LNCaP clone FGC (cell line): ENCODE measurements around the gene RALY.

ENCODE experiments used
- DNase-seq: peaks from one replicate; pipeline ENCODE4 v3.0.0-alpha.2; 2011; ENCODE audit warnings: low read depth
- H3K4me3 ChIP-seq: 2 replicates; pipeline ENCODE4 v1.5.1; 2011; ENCODE audit warnings: mild to moderate bottlenecking, low read depth, low read length, control low read depth
- TF ChIP-seq, protein P1 (sequence below): IDR thresholded peaks from 2 replicates; pipeline ENCODE4 v1.5.1; 2012; ENCODE audit warnings: mild to moderate bottlenecking; ENCODE audit not compliant: control insufficient read depth, insufficient read depth; ENCODE audit errors: extremely low read depth

Gene RALY

DNA sequence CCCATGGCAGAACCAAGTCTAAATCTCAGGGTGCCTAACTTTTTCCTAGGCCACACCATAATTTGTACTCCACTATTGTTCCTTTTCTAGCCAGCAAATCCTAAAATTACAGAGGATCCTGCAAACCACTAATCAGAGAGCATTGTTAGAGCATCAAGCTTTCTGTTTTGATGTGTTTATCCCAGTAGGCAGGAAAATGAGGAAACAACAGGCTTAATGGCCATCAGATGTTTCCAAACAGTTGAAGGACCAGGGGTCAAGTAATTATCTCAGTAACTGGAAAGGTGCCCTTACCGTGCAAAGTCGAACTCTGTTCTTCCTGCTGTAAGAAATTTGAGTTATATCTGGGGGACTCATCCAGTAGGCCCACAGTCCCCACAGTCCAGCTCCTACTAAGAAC is 58.7 kb downstream of the RALY start:
- DNase-seq, result no peak
- TF ChIP-seq, protein P1, sequence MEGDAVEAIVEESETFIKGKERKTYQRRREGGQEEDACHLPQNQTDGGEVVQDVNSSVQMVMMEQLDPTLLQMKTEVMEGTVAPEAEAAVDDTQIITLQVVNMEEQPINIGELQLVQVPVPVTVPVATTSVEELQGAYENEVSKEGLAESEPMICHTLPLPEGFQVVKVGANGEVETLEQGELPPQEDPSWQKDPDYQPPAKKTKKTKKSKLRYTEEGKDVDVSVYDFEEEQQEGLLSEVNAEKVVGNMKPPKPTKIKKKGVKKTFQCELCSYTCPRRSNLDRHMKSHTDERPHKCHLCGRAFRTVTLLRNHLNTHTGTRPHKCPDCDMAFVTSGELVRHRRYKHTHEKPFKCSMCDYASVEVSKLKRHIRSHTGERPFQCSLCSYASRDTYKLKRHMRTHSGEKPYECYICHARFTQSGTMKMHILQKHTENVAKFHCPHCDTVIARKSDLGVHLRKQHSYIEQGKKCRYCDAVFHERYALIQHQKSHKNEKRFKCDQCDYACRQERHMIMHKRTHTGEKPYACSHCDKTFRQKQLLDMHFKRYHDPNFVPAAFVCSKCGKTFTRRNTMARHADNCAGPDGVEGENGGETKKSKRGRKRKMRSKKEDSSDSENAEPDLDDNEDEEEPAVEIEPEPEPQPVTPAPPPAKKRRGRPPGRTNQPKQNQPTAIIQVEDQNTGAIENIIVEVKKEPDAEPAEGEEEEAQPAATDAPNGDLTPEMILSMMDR, result no peak

DNA sequence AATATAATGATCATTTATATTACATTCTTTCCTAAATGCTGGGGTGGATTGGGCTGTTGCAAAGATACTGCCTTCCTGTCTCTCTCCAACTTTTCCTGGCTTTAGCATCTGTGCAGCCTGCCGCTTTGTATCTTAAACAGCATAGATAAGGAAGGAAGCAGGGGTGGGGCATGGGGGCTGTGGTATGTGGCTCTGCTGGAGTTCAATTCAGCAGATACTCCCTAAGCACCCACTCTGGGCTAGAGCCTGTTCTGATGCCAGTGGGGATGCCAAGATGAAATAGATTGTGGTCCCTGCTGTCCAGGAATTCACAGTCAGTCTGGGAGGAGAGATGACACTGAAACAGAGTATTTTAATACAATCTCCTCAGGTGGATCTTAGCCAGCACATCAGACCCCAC is 61.6 kb downstream of the RALY start:
- DNase-seq, result no peak
- TF ChIP-seq, protein P1, result no peak
- H3K4me3 ChIP-seq, result no peak overlapping the region

More for the DNA sequence above, 58.7 kb downstream of the RALY start:
- H3K4me3 ChIP-seq, result no peak overlapping the region

DNA sequence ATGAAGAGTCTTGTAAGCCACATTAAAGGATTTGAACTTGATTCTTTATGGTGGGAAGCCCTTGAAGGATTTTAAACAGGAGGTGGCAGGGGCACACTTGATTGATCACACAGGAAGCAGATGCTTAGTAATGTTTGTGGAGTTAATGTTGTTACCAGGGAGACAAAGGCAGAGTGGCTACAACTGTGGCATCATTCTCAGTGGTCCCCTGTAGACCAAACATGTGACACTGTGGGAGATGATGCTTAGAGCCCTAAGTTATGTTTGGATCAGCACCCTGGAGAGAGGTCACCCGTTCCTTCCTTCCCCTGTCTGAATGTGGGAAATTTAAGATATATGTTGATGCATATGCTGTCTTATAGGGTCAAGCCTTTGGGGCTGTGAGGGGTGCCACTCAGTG is 65.1 kb downstream of the RALY start:
- DNase-seq, result no peak
- H3K4me3 ChIP-seq, result no peak overlapping the region
- TF ChIP-seq, protein P1, result no peak

DNA sequence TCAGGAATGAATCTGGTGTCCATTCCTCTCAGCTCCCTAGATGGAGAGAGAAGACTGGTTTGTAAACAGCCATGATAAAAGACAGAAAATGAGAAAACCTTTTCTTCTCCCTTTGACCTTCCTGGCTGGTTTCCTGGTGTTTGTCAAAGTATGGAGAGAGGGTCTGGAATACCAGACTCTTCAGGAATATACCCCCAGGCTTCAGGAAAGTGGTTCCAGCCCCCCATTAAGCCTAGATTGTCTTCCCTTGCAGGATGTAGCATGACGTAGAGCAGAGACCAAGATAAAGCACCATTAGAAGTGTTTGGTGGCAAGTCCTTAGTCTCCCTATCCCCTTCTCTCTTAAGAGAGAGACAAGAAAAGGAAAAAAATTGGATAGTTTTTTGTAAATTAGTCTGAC is 67.3 kb downstream of the RALY start:
- DNase-seq, result no peak
- TF ChIP-seq, protein P1, result no peak
- no peak overlapping the region for H3K4me3 ChIP-seq

DNA sequence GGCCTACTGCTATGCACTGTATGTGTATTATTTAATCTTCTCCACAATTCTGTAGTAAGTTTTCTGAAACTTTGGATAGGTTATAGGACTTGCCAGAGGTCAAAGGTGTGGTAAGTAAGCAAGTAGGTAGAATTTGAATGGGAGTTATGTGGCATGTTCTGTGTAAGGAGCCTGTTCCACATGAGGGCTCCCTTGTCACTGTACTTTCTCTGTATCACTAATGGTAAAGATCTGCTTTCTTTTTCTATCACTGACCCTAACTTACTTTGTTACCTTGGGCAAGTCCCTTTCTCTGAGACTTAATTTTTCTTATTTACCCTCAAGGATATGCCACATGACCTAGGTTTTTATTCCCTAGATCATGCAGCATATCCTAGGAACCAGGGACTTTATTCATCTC is 68.0 kb downstream of the RALY start:
- H3K4me3 ChIP-seq, result no peak overlapping the region
- no peak for DNase-seq
- TF ChIP-seq, protein P1, result no peak

DNA sequence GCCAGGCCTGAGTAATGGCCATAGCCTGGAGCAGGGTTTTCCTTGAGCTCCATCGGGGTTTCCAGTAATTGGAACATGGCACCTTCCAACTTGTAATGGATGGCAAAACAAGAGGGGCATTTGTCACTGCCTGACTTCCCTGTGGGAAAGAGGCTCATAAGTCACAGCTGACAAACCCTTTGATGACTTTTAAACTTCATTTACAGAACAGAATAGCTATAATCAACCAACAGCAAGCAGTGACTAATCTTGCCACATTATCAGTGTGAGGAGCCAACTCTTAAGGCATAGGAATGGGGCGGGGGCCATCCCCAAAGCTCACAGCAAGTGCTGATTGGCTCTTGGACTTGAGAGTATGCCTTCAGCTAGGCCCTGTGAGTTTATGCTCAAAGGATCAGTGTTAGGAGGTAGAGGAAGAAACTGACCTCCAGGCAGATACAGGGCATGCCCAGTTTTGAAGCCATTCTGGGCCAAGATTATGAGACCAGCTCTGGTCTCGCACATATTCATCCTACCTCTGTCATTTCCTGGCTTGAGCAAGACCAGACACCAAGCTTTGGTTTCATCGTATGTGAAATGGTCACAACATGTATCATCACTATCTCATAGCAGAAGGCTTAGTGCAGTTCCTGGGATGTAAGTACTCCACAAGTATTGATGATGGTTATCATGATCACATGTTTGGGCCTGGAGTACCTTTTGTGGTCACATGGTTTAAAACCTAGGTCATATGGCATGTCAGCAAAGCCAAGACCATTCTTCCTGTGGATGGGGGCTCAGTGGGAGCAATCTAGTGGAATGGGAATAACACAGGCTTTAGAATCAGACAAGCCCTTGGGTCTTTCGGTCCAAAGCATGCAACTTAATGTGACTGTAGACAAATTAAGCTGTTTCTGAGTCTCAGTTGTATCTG is 69.1 kb downstream of the RALY start:
- DNase-seq, result no peak
- TF ChIP-seq, protein P1, result no peak
- H3K4me3 ChIP-seq, result no peak overlapping the region

DNA sequence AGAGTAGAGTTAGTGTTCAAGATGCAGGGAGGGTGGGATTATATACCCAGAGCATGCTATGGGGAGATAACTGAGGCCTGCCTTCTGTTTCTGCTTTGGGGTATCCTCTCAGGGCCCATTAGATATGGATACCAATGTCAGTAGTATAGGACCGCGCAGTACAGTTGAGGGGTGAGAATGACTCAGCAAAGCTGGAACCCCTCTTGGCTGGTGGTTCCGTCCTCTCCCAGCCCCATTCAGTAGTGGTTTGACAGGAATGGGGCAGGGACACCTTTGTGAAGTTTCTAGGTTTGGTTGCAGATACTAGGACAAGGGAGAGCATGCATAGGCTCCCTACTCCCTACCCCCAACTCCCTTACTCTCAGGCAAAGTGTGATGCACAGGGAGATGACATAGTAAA is 70.6 kb downstream of the RALY start:
- TF ChIP-seq, protein P1, result no peak
- H3K4me3 ChIP-seq, result no peak overlapping the region

More for the DNA sequence above, 70.6 kb downstream of the RALY start:
- no peak for DNase-seq
